HUES48 (cell line): Measurements from ENCODE around the gene NIPAL3.

Source experiments
- H3K27ac ChIP-seq: one replicate; pipeline ENCODE4 v1.7.0; 2013; ENCODE audit warnings: low read depth, low read length, inconsistent platforms
- H3K27me3 ChIP-seq: 2 replicates; pipeline ENCODE4 v1.6.1; 2013; ENCODE audit warnings: mild to moderate bottlenecking, low read length; ENCODE audit not compliant: control insufficient read depth, insufficient read depth
- H3K36me3 ChIP-seq: 2 replicates; pipeline ENCODE4 v1.6.1; 2013; ENCODE audit warnings: low read length; ENCODE audit not compliant: control insufficient read depth, insufficient read depth
- H3K4me1 ChIP-seq: 2 replicates; pipeline ENCODE4 v1.6.1; 2013; ENCODE audit warnings: mild to moderate bottlenecking, low read length; ENCODE audit not compliant: control insufficient read depth, insufficient read depth
- H3K4me3 ChIP-seq: 2 replicates; pipeline ENCODE4 v1.5.1; 2013; ENCODE audit warnings: mild to moderate bottlenecking, low read depth, low read length
- H3K9ac ChIP-seq: 2 replicates; pipeline ENCODE4 v1.6.1; 2013; ENCODE audit warnings: mild to moderate bottlenecking, low read depth, low read length, moderate library complexity
- H3K9me3 ChIP-seq: 2 replicates; pipeline ENCODE4 v1.6.1; 2013; ENCODE audit warnings: low read length; ENCODE audit not compliant: control insufficient read depth, insufficient read depth

Gene NIPAL3

DNA sequence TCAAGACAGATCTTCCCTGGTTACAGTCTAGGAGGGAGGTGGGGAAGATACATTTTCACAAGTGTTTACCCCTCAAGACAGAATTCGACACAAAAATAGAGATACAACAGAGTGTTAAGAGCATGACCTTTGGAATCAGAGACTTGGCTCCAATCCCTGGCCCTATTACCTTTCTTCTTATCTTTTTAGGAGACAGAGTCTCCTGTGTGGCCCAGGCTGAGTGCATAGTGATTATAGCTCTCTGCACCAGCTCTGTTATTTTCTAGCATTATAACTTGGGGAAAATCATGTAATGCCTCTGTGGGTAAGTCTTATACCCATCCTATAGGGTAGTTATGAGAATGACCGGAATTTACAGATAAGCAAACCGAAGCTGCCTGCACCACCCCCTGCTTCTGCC lies 9.8 kb downstream of the NIPAL3 start:
- Histone ChIP-seq H3K9me3 (no peaks in the 10 kb centered on the region), H3K27me3 (no peaks in the 10 kb centered on the region), H3K9ac (no peak overlapping the region), H3K36me3 (no peaks in the 10 kb centered on the region; the same call in 1 of the 2 replicates), H3K4me3 (no peak overlapping the region), H3K4me1 (no peaks in the 10 kb centered on the region; the same call in 1 of the 2 replicates), H3K27ac (no peak overlapping the region)

DNA sequence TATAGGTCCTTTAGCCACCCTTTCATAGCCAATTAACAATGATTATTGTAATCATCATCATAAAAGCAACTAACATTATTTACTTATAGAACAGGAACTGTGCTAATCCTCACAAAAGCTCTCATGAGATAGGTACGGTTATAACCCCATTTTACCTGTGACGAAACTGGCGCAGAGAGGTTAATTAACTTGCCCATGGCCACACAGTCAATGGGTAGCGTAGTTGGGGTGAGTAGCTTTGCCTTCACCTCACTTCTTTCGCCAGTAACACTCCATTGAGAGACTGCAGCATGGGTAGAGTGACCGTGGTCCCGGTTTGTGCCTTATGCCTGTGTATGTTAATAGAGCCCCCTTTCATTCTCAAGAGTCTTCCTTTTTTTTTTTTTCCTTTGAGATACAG lies 10.3 kb downstream of the NIPAL3 start:
- Histone ChIP-seq H3K27ac (no peak overlapping the region), H3K9ac (no peak overlapping the region), H3K27me3 (no peaks in the 10 kb centered on the region)

DNA sequence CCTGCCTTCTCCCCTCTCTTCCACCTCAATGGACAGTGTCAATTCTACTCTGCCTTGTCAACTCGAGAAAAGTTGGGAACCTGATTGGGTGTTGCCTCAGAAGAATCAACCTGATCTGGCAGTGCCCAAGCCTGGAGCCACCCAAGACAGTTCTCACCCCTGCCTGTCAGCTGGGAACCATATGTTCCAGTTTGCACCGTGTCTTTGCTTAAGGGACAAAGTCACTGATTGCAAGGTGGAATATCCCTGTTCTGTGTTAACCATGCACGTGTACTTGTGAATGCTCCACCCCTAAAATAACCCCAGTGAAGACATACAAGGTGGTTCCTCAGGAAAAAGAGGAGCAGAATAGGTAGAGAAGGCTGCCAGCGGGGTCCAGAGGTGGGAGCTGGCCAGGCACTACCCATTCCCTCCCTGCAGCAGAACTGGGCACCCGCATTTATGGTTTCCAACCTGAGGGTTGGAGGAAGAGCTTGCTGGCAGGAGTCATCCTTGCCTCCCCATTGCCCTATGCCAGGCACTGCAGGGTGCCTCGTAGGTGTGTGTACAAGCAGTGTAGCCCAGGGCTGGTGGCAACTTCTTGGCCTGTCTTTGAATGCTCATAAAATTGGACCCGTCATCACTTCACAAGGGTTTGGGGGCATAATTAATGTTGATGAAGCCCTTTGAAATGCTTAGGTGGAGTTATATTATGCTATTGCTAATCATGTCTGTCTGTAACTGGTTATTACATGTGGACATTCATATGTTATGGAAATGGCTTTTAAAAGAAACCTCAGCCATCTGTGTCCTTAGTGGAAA lies 11.3 kb downstream of the NIPAL3 start:
- Histone ChIP-seq H3K4me1 (no peaks in the 10 kb centered on the region), H3K27ac (no peak overlapping the region), H3K36me3 (no peaks in the 10 kb centered on the region; the same call in 1 of the 2 replicates), H3K9ac (no peak overlapping the region), H3K9me3 (no peaks in the 10 kb centered on the region), H3K27me3 (no peaks in the 10 kb centered on the region), H3K4me3 (no peak overlapping the region)

More for the DNA sequence above, 10.3 kb downstream of the NIPAL3 start:
- Histone ChIP-seq H3K4me3 (no peak overlapping the region), H3K4me1 (no peaks in the 10 kb centered on the region; the same call in 1 of the 2 replicates), H3K9me3 (no peaks in the 10 kb centered on the region), H3K36me3 (no peaks in the 10 kb centered on the region; the same call in 1 of the 2 replicates)

DNA sequence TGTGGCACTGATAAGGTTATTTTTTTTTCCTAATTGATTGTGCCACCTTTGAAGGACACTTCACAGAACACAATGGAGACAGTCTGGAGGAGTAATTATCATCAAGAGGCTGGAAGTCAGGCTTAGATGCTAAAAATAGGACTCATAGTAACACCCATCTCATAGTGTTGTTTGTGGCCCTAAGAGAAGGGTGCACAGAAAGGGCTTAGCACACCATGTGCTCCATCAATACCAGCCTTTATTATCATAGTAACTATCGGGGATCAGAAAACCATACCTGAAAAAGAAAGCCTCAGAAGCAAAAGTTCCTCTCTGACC lies 11.9 kb downstream of the NIPAL3 start:
- Histone ChIP-seq H3K4me1 (no peaks in the 10 kb centered on the region), H3K36me3 (no peaks in the 10 kb centered on the region; the same call in 1 of the 2 replicates), H3K9ac (no peak overlapping the region), H3K27me3 (no peaks in the 10 kb centered on the region), H3K9me3 (no peaks in the 10 kb centered on the region), H3K4me3 (no peak overlapping the region), H3K27ac (no peak overlapping the region)

DNA sequence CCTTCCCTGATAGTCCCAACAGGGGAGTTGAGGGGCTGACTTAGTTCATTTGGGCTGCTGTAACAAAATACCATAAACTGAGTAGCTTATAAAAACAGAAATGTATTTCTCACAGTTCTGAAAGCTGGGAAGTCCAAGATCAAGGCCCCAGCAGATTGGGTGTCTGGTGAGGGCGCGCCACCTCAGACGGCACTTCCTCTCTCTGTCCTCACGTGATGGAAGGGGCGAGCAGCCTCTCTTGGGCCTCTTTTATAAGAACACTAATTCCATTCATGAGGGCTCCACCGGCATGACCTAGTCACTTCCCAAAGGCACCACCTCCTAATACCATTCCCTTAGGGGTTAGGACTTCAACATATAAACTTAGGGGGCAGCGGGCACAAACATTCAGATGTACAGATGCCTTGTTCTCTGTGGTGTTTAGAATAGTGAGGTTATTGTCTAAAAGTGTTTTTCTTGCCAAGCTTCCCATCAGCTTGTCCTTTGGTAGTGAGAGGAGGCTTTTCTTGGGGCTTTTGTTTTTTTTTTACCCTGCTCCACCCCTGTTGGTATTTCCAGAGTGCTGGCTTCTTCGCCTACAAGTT lies 20.3 kb downstream of the NIPAL3 start:
- no peaks in the 10 kb centered on the region for H3K27me3 ChIP-seq
- no peaks in the 10 kb centered on the region for H3K36me3 ChIP-seq
- no peak overlapping the region for H3K4me3 ChIP-seq
- H3K4me1 ChIP-seq, result peaks cover 9% of the 10 kb centered on the region; the same call in 1 of the 2 replicates
- no peak overlapping the region for H3K9ac ChIP-seq
- no peak overlapping the region for H3K27ac ChIP-seq
- no peaks in the 10 kb centered on the region for H3K9me3 ChIP-seq

DNA sequence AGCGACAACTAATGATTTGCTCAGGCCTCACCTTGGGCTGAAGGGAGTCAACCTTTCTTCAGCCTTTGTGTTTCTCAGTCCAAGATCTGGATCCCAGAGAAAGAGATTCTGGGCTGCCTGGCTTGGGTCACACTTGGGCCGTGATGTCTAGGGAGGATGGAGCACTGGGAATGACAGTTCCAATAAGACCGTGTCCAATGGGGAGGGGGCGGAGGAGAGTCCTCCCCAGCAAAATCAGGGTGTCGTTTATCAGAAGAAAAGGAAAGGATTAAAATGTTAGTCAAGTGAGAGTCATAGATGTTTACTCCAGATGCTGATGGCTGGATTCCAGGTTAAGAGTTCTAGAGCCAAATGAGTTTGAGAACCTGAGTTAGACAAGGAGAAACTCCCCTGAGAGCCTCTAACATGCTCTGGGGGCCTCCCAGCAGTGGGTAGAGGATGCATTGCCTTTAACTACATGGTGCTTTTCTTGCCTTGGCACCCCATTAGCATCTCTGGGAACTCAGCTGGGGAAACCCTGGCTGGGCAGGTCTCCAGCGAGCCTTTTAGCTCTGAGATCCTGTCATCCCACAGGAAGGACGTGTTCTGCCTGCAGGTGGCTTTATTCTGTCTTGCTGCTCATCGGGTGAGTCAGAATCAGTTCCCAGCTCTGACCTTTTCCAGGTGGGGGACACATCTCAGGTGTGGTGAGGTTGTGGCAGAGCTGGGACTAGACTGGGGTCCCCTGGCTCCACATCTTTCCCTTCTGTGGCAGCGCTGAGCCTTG lies 22.2 kb downstream of the NIPAL3 start:
- no peaks in the 10 kb centered on the region for H3K9me3 ChIP-seq
- H3K27me3 ChIP-seq, result no peaks in the 10 kb centered on the region
- H3K36me3 ChIP-seq, result no peaks in the 10 kb centered on the region
- peak overlapping the region; percentile 8 for H3K27ac ChIP-seq
- no peak overlapping the region for H3K4me3 ChIP-seq
- H3K9ac ChIP-seq, result no peak overlapping the region
- peaks cover 9% of the 10 kb centered on the region; the same call in 1 of the 2 replicates for H3K4me1 ChIP-seq

DNA sequence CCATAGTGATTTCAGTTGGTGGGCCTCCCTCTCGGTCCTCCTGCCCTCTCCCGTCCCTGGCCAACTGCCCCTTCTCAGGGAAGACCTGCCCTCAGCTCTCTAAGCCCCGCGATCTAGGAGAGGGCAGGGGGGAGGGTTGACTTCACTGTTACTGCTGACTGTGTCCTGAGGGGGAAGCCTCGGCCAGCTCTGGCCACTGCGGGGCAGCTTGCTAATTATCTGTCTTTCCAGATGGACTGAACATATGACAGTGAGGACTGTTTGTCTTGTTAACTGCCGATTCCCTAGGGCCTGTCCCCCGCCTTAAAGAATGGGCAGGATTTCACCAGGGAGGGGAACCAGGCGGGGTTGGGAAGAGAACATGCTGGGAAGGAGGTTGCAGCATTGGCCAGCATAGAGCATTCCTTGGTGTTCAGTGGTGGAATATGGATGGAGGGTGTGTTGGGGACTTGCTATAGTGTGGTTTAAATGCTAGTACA lies 22.9 kb downstream of the NIPAL3 start:
- H3K9me3 ChIP-seq, result no peaks in the 10 kb centered on the region
- H3K4me1 ChIP-seq, result peaks cover 9% of the 10 kb centered on the region; the same call in 1 of the 2 replicates
- H3K4me3 ChIP-seq, result no peak overlapping the region
- no peak overlapping the region for H3K9ac ChIP-seq
- peak overlapping the region; percentile 8 for H3K27ac ChIP-seq
- H3K36me3 ChIP-seq, result no peaks in the 10 kb centered on the region
- H3K27me3 ChIP-seq, result no peaks in the 10 kb centered on the region

DNA sequence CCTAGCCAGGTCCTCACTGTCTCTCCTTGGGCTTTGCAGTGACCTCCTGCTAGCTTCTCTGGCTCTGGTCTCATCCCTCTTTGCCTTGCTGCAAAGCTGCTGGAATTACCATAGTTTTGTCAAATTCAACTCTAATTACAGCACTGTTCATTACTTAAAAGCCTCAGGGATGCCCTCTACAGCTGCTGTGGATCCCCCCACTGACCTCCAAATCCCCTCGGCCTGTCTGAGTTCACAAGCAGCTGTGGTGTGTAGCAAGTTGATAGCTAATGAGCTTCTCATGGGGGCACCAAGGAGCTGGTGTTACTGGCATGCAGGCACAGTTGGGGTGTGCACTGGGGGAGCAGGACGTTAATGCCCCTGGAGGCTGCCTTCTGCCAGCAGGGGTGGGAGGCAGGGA lies 24.8 kb downstream of the NIPAL3 start:
- Histone ChIP-seq H3K9me3 (no peaks in the 10 kb centered on the region), H3K4me3 (no peak overlapping the region), H3K4me1 (peaks cover 9% of the 10 kb centered on the region; the same call in 1 of the 2 replicates), H3K9ac (no peak overlapping the region), H3K36me3 (no peaks in the 10 kb centered on the region), H3K27ac (no peak overlapping the region), H3K27me3 (no peaks in the 10 kb centered on the region)

DNA sequence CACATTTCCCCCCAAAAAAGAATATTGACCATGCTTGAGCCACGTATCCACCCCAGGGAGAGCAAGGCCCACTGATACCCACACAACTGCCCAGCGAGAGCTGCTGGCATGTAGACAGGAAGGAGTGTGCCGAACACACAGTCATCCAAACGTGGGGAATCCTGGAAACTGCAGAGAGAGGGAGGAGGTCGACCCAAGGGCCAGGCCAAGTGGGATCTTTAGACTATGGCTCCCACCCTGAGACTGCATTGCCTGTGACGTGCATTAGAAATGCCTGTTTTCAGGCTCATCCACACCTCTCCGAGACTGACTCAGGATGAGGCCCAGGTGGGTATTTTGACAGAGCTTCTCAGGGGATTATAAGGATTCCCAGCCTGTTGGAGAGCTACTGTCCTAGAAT lies 25.9 kb downstream of the NIPAL3 start:
- H3K27ac ChIP-seq, result no peak overlapping the region
- no peak overlapping the region for H3K4me3 ChIP-seq
- no peak overlapping the region for H3K9ac ChIP-seq
- no peaks in the 10 kb centered on the region for H3K27me3 ChIP-seq
- H3K9me3 ChIP-seq, result no peaks in the 10 kb centered on the region
- H3K4me1 ChIP-seq, result peaks cover 9% of the 10 kb centered on the region; the same call in 1 of the 2 replicates
- no peaks in the 10 kb centered on the region for H3K36me3 ChIP-seq

DNA sequence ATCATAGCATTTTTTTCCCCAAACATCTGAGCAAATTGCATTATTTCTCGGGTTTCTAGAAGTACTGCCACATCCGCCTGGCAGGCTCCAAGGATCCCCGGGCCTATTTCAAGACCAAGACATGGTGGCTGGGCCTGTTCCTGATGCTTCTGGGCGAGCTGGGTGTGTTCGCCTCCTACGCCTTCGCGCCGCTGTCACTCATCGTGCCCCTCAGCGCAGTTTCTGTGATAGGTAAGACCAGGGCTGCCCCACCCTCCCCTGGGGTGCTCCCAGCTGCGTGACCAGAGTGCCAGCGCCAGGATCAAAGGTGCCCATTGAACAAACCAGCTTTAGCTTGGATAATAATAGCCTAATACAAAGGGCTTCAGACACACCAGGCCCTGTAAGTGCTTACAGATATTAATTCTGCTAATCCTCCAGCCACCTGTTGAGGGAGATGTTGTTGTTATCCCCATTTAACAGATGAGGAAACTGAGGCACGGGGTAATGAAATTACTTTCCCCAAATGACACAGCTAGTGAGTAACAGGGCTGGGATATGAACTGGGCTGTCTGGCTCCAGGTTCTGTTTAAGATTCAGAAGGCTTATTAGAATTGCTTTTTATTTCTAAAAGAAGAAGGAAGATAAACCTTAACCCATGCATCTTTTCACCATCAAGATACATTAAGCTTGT lies 26.5 kb downstream of the NIPAL3 start:
- H3K9ac ChIP-seq, result no peak overlapping the region
- peaks cover 9% of the 10 kb centered on the region; the same call in 1 of the 2 replicates for H3K4me1 ChIP-seq
- H3K27me3 ChIP-seq, result no peaks in the 10 kb centered on the region
- no peaks in the 10 kb centered on the region for H3K9me3 ChIP-seq
- no peak overlapping the region for H3K4me3 ChIP-seq
- H3K27ac ChIP-seq, result no peak overlapping the region
- no peaks in the 10 kb centered on the region for H3K36me3 ChIP-seq
